ENCODE data around the gene ZNF146. TPM values are rescaled to one million over a fixed set of nuclear protein-coding genes. Genes with fewer than 3 reads are reported as not detected.
"Not testable (repeated sequence)": the region's sequence is repeated elsewhere in the genome, so short reads cannot be mapped to it uniquely, and the experiment has no call there.

ZNF146 gene
- total RNA-seq, 1 experiment from 2014 or later = 138 TPM

- DNase-seq (ENCODE audit: extremely low read depth, low read depth) = no peak
Observed at GRCh38 chr19:36225219-36225892, 10.4 kb downstream of the ZNF146 start.

- DNase-seq (ENCODE audit: extremely low read depth, low read depth) = not testable (repeated sequence)
Observed at GRCh38 chr19:36233626-36234025, 18.7 kb downstream of the ZNF146 start.

GRCh38 chr19:36236304-36236945 lies 21.5 kb downstream of the ZNF146 start:
- DNase-seq (ENCODE audit: extremely low read depth, low read depth) = no peak

- DNase-seq (ENCODE audit: extremely low read depth, low read depth) = no peak
Observed at GRCh38 chr19:36236946-36237310, 22.0 kb downstream of the ZNF146 start.

GRCh38 chr19:36244066-36244465 lies 29.2 kb downstream of the ZNF146 start:
- DNase-seq (ENCODE audit: extremely low read depth, low read depth) = no peak

- no peak for DNase-seq (ENCODE audit: extremely low read depth, low read depth)
Observed at GRCh38 chr19:36245210-36246005, 30.5 kb downstream of the ZNF146 start.

GRCh38 chr19:36246006-36246481 lies 31.1 kb downstream of the ZNF146 start:
- DNase-seq (ENCODE audit: extremely low read depth, low read depth) = no peak

GRCh38 chr19:36252047-36252446 lies 37.1 kb downstream of the ZNF146 start:
- no peak for DNase-seq (ENCODE audit: extremely low read depth, low read depth)

GRCh38 chr19:36254848-36255247 lies 39.9 kb downstream of the ZNF146 start:
- no peak for DNase-seq (ENCODE audit: extremely low read depth, low read depth)

GRCh38 chr19:36255316-36255715 lies 40.4 kb downstream of the ZNF146 start:
- DNase-seq (ENCODE audit: extremely low read depth, low read depth) = no peak

GRCh38 chr19:36256064-36256463 lies 41.2 kb downstream of the ZNF146 start:
- DNase-seq (ENCODE audit: extremely low read depth, low read depth) = no peak

- DNase-seq (ENCODE audit: extremely low read depth, low read depth) = no peak
Observed at GRCh38 chr19:36256853-36257519, 42.1 kb downstream of the ZNF146 start.

GRCh38 chr19:36257520-36257876 lies 42.6 kb downstream of the ZNF146 start:
- DNase-seq (ENCODE audit: extremely low read depth, low read depth) = no peak

GRCh38 chr19:36258028-36258875 lies 43.3 kb downstream of the ZNF146 start:
- DNase-seq (ENCODE audit: extremely low read depth, low read depth) = no peak

GRCh38 chr19:36259211-36259610 lies 44.3 kb downstream of the ZNF146 start:
- no peak for DNase-seq (ENCODE audit: extremely low read depth, low read depth)

- no peak for DNase-seq (ENCODE audit: extremely low read depth, low read depth)
Observed at GRCh38 chr19:36265064-36265463, 50.2 kb downstream of the ZNF146 start.

GRCh38 chr19:36265856-36266374 lies 51.0 kb downstream of the ZNF146 start:
- no peak for DNase-seq (ENCODE audit: extremely low read depth, low read depth)

GRCh38 chr19:36266375-36266961 lies 51.6 kb downstream of the ZNF146 start:
- DNase-seq (ENCODE audit: extremely low read depth, low read depth) = no peak

GRCh38 chr19:36267061-36267845 lies 52.3 kb downstream of the ZNF146 start:
- DNase-seq (ENCODE audit: extremely low read depth, low read depth) = no peak
